SU-DHL-6 (cell line): ENCODE data around the gene POTEG.
"Not testable (repeated sequence)": the region's sequence is repeated elsewhere in the genome, so short reads cannot be mapped to it uniquely, and the experiment has no call there.

Experiments
- CTCF ChIP-seq: fragments of 200-600 bp; sonication (generic); IDR thresholded peaks from one replicate; pipeline ENCODE4 v1.5.1; 2017; ENCODE audit warnings: antibody characterized with exemption, mild to moderate bottlenecking, low read length, moderate library complexity; ENCODE audit not compliant: insufficient read depth, poor library complexity, severe bottlenecking
- EZH2phosphoT487 ChIP-seq: fragments of 200-600 bp; sonication (generic), shearing (Covaris generic); conservative IDR thresholded peaks from 2 replicates; pipeline ENCODE4 v1.6.1; 2018; ENCODE audit warnings: mild to moderate bottlenecking, antibody characterized with exemption, low read length, moderate library complexity, mixed read lengths

DNA sequence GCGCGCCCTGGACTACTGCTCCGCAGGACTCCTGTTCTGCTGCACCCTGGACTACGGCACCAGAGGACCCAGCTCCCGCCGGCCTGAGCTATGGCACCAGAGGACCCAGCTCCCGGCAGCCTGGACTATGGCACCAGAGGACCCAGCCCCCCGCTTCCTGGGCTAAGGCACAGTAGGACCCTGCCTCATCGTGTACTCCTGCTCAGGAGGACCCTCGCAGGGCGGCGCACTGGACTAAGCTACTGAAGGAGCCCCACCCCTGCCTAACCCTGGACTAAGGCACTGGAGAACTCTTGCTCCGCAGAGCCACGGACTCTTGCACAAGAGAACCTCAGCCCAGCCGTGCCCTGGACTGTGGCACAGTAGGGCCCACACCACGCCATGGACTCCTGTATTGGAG, 71.3 kb downstream of the POTEG start:
- not testable (repeated sequence) for TF ChIP-seq CTCF, EZH2phosphoT487
